Embryonic facial prominence (tissue), 1 donor: Measurements from ENCODE around the gene SNAPC5.

Source experiments
- DNase-seq: peaks from one replicate; pipeline ENCODE4 v3.0.0-alpha.2; 2016; ENCODE audit errors: extremely low spot score

The SNAPC5 gene

GRCh38 chr15:66459818-66460615 is 37.5 kb downstream of the SNAPC5 start:
- no peak for DNase-seq

GRCh38 chr15:66456211-66456610 is 41.4 kb downstream of the SNAPC5 start:
- no peak for DNase-seq

GRCh38 chr15:66454143-66454542 is 43.4 kb downstream of the SNAPC5 start:
- no peak for DNase-seq

GRCh38 chr15:66452971-66453580 is 44.5 kb downstream of the SNAPC5 start:
- DNase-seq, result no peak

GRCh38 chr15:66452420-66452819 is 45.1 kb downstream of the SNAPC5 start:
- DNase-seq, result no peak
